Osteoblast (primary cell): ENCODE results near the gene GRM8. TPM values are rescaled to one million over a fixed set of nuclear protein-coding genes. Genes with fewer than 3 reads are reported as not detected.

Experiments
- DNase-seq: peaks from one replicate; pipeline ENCODE4 v3.0.0; 2011; ENCODE audit warnings: low spot score, mixed read lengths; ENCODE audit not compliant: insufficient read length; ENCODE audit errors: missing footprints
- H2AFZ ChIP-seq: 2 replicates; pipeline ENCODE4 v1.6.0; 2011; ENCODE audit warnings: mild to moderate bottlenecking, low read length
- H3K27ac ChIP-seq: 2 replicates; pipeline ENCODE4 v1.5.1; 2011; ENCODE audit warnings: mild to moderate bottlenecking, low read depth, low read length, moderate library complexity
- H3K27me3 ChIP-seq: 2 replicates; pipeline ENCODE4 v1.6.0; 2012; ENCODE audit warnings: mild to moderate bottlenecking, control low read depth, inconsistent platforms, low read length, moderate library complexity; ENCODE audit not compliant: insufficient read depth
- H3K36me3 ChIP-seq: 2 replicates; pipeline ENCODE4 v1.5.1; 2011; ENCODE audit warnings: mild to moderate bottlenecking, low read length, control low read depth, moderate library complexity; ENCODE audit not compliant: insufficient read depth
- H3K4me1 ChIP-seq: 2 replicates; pipeline ENCODE4 v1.5.1; 2011; ENCODE audit warnings: mild to moderate bottlenecking, low read length, control low read depth, moderate library complexity; ENCODE audit not compliant: insufficient read depth
- H3K4me2 ChIP-seq: 2 replicates; pipeline ENCODE4 v1.6.0; 2011; ENCODE audit warnings: mild to moderate bottlenecking, low read length; ENCODE audit not compliant: insufficient read depth
- H3K4me3 ChIP-seq: fragments of 200-600 bp; sonication (generic); 3 replicates; pipeline ENCODE4 v1.5.1; 2012; ENCODE audit warnings: mild to moderate bottlenecking, low read length, inconsistent platforms; ENCODE audit not compliant: insufficient read depth
- H3K79me2 ChIP-seq: 2 replicates; pipeline ENCODE4 v1.6.0; 2012; ENCODE audit warnings: mild to moderate bottlenecking, low read length, control low read depth, inconsistent platforms; ENCODE audit not compliant: insufficient read depth
- H3K9me3 ChIP-seq: 2 replicates; pipeline ENCODE4 v1.5.1; 2011; ENCODE audit warnings: low read depth, low read length, control low read depth
- H4K20me1 ChIP-seq: 2 replicates; pipeline ENCODE4 v1.6.0; 2012; ENCODE audit warnings: mild to moderate bottlenecking, low read length, control low read depth; ENCODE audit not compliant: insufficient read depth
- CTCF ChIP-seq: IDR thresholded peaks from 2 replicates; pipeline ENCODE4 v1.5.1; 2011; ENCODE audit warnings: mild to moderate bottlenecking, low read depth, low read length, moderate library complexity; ENCODE audit errors: extremely low read depth
- total RNA-seq: library from RNA; depleted of rRNA; stranded (reverse); fragments of >200 nt; gene quantifications from 2 replicates; pipeline ENCODE4 v1.2.3, GENCODE V29; 2012

GRM8 gene
- total RNA-seq, 1 donor = not detected

DNA sequence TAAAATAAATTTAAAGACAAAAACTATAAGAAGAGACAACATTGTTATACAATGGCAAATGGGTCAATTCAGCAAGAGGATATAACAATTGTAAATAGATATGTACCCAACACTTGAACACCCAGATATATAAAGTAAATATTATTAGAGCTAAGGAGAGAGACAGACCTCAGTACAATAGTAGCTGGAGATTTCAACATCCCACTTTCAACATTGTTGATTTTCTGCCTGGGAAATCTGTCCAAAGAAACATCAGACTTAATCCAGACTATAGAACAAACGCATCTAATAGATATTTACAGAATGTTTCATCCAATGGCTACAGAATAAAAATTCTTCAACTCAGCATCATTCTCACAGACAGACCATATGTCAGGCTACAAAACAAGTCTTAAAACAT lies 256.1 kb downstream of the GRM8 start:
- no peak overlapping the region for H3K4me2 ChIP-seq
- no peaks in the 10 kb centered on the region for H4K20me1 ChIP-seq
- DNase-seq = no peak
- no peak overlapping the region for H2AFZ ChIP-seq
- H3K27ac ChIP-seq = no peak overlapping the region
- H3K36me3 ChIP-seq = no peaks in the 10 kb centered on the region
- no peaks in the 10 kb centered on the region for H3K27me3 ChIP-seq
- H3K4me1 ChIP-seq = no peaks in the 10 kb centered on the region
- TF ChIP-seq CTCF = no peak
- no peaks in the 10 kb centered on the region for H3K79me2 ChIP-seq
- H3K4me3 ChIP-seq = no peak overlapping the region
- H3K9me3 ChIP-seq = no peaks in the 10 kb centered on the region

DNA sequence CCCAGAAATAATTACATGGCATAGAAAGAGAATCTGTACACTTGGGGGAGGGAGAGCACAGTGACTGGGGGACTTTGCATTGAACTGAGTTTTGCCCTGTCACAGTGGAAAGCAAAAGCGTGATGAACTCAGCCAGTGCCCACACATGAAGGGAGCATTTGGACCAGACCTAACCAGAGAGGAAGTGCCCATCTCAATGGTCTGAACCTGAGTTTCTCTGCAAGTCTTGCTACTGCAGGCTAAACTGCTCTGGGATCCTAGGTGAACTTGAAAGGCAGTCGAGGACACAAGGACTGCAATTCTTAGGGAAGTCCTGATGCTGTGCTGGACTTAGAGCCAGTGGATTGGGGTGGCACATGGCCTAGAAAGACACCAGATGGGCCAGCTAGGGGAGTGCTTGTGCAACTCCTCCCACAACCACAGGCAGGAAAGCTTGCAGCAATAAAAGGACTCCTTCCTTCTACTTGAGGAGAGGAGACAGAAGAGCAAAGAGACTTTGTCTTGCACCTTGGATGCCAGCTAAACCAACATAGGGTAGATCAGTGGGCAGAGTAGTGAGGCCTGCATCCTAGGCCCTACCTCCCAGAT lies 259.0 kb downstream of the GRM8 start:
- Histone ChIP-seq H3K9me3 (no peaks in the 10 kb centered on the region), H4K20me1 (no peaks in the 10 kb centered on the region), H2AFZ (no peak overlapping the region), H3K79me2 (no peaks in the 10 kb centered on the region), H3K4me3 (no peak overlapping the region), H3K36me3 (no peaks in the 10 kb centered on the region), H3K4me2 (no peak overlapping the region), H3K27me3 (no peaks in the 10 kb centered on the region), H3K4me1 (no peaks in the 10 kb centered on the region), H3K27ac (no peak overlapping the region)
- TF ChIP-seq CTCF = no peak
- no peak for DNase-seq

- no peak overlapping the region for H3K4me3 ChIP-seq
- no peak overlapping the region for H2AFZ ChIP-seq
- no peak for TF ChIP-seq CTCF
- H3K4me2 ChIP-seq = no peak overlapping the region
- H3K4me1 ChIP-seq = no peaks in the 10 kb centered on the region
- DNase-seq = no peak
- no peaks in the 10 kb centered on the region for H3K79me2 ChIP-seq
- no peaks in the 10 kb centered on the region for H3K27me3 ChIP-seq
- no peaks in the 10 kb centered on the region for H3K36me3 ChIP-seq
- no peak overlapping the region for H3K27ac ChIP-seq
- no peaks in the 10 kb centered on the region for H3K9me3 ChIP-seq
- no peaks in the 10 kb centered on the region for H4K20me1 ChIP-seq
Observed at GRCh38 chr7:126988022-126988421, 264.7 kb downstream of the GRM8 start.

- H3K79me2 ChIP-seq = no peaks in the 10 kb centered on the region
- H3K27ac ChIP-seq = no peak overlapping the region
- no peak for TF ChIP-seq CTCF
- H3K36me3 ChIP-seq = no peaks in the 10 kb centered on the region
- H2AFZ ChIP-seq = no peak overlapping the region
- no peak for DNase-seq
- H3K4me2 ChIP-seq = no peak overlapping the region
- H3K4me1 ChIP-seq = no peaks in the 10 kb centered on the region
- no peak overlapping the region for H3K4me3 ChIP-seq
- no peaks in the 10 kb centered on the region for H3K27me3 ChIP-seq
- H3K9me3 ChIP-seq = no peaks in the 10 kb centered on the region
- H4K20me1 ChIP-seq = no peaks in the 10 kb centered on the region
Observed at GRCh38 chr7:126979722-126980121, 273.0 kb downstream of the GRM8 start.
